ENCODE results near the gene TUBB1.

TUBB1 gene

GRCh38 chr20:59018817-59019216, 412 bp upstream of the TUBB1 start:
- Histone ChIP-seq H3K9me3 (ENCODE audit: control insufficient read depth, insufficient read depth, low read depth, low read length) (no peaks in the 10 kb centered on the region), H3K4me1 (ENCODE audit: control insufficient read depth, insufficient read depth, low read length) (no peaks in the 10 kb centered on the region), H3K4me3 (ENCODE audit: low read depth, low read length) (no peak overlapping the region), H3K36me3 (ENCODE audit: control insufficient read depth in 2 of 2, insufficient read depth in 1 of 2, low read length in 2 of 2) (peaks cover 3 to 13% of the 10 kb centered on the region in 2 experiments; a peak in 2 of 3 replicates), H3K27ac (ENCODE audit: extremely low read depth, low read depth, low read length) (no peak overlapping the region)
- CTCF ChIA-PET, result interaction anchor here (1.0 kb wide), 1 partner anchor 203 kb away, joined by 3 read pairs; no protein-coding TSS in a partner anchor
- POLR2A ChIA-PET, result interaction anchor here (5.1 kb wide), 1 partner anchor 13 kb away, joined by 19 read pairs; the partner anchor contains the start of gene ATP5F1E
- no peak for TF ChIP-seq ZSCAN30 (tag by site-specific recombination; IDR thresholded peaks at IDR 0.05)
- TF ChIP-seq, protein P1, sequence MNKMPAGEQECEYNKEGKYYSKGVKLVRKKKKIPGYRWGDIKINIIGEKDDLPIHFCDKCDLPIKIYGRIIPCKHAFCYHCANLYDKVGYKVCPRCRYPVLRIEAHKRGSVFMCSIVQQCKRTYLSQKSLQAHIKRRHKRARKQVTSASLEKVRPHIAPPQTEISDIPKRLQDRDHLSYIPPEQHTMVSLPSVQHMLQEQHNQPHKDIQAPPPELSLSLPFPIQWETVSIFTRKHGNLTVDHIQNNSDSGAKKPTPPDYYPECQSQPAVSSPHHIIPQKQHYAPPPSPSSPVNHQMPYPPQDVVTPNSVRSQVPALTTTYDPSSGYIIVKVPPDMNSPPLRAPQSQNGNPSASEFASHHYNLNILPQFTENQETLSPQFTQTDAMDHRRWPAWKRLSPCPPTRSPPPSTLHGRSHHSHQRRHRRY (tag by site-specific recombination; IDR thresholded peaks at IDR 0.05), result no peak
- no peak for TF ChIP-seq ZNF792 (tag by site-specific recombination; IDR thresholded peaks at IDR 0.05)
- no peak for TF ChIP-seq ZFP37 (tag by site-specific recombination; IDR thresholded peaks at IDR 0.05)
- TF ChIP-seq ZNF391 (tag by site-specific recombination; IDR thresholded peaks at IDR 0.05; ENCODE audit: borderline replicate concordance, low read depth), result no peak
- no peak for TF ChIP-seq ZNF223 (tag by site-specific recombination; IDR thresholded peaks at IDR 0.05)
- no peak for TF ChIP-seq ZNF157 (tag by site-specific recombination; IDR thresholded peaks at IDR 0.05)
- no peak for TF ChIP-seq ZNF707 (tag by site-specific recombination; IDR thresholded peaks at IDR 0.05)
- no peak for TF ChIP-seq PBX3 (CRISPR knock-in tag; IDR thresholded peaks at IDR 0.05)

GRCh38 chr20:59020938-59021551, 1.8 kb downstream of the TUBB1 start:
- ChIA-PET POLR2A (interaction anchor here (0.5 to 1.9 kb wide), 2 partner anchors 11 to 39 kb away, joined by 3 to 9 read pairs; partner anchors contain the start of gene ATP5F1E), CTCF (interaction anchor here (0.6 to 0.8 kb wide), 2 partner anchors 453 to 474 kb away, joined by 3 read pairs; no protein-coding TSS in a partner anchor)
- Histone ChIP-seq H3K4me3 (ENCODE audit: low read depth, low read length) (no peak overlapping the region), H3K27ac (ENCODE audit: extremely low read depth, low read depth, low read length) (no peak overlapping the region), H3K36me3 (ENCODE audit: control insufficient read depth in 2 of 2, insufficient read depth in 1 of 2, low read length in 2 of 2) (peaks cover 3 to 35% of the 10 kb centered on the region in 2 experiments; a peak in 2 of 3 replicates), H3K4me1 (ENCODE audit: control insufficient read depth, insufficient read depth, low read length) (no peaks in the 10 kb centered on the region), H3K9me3 (ENCODE audit: control insufficient read depth, insufficient read depth, low read depth, low read length) (no peaks in the 10 kb centered on the region)
- TF ChIP-seq TSHZ1 (tag by site-specific recombination; IDR thresholded peaks at IDR 0.05; ENCODE audit: borderline replicate concordance) (no peak), BCL11B (tag by site-specific recombination; IDR thresholded peaks at IDR 0.05; ENCODE audit: low read depth) (no peak), ZNF629 (tag by site-specific recombination; IDR thresholded peaks at IDR 0.05) (no peak), ZEB2 (tag by site-specific recombination; IDR thresholded peaks at IDR 0.05) (no peak), OSR2 (tag by site-specific recombination; IDR thresholded peaks at IDR 0.05) (peak; percentile 34), EGR2 (tag by site-specific recombination; IDR thresholded peaks at IDR 0.05; ENCODE audit: low read depth) (no peak), PRDM1 (tag by site-specific recombination; IDR thresholded peaks at IDR 0.05) (peak; percentile 33; the same call in 1 of the 2 replicates), ZNF140 (tag by site-specific recombination; IDR thresholded peaks at IDR 0.05) (no peak), ZIC2 (tag by site-specific recombination; IDR thresholded peaks at IDR 0.05) (peak; percentile 11; the same call in 1 of the 2 replicates), KLF1 (tag by site-specific recombination; IDR thresholded peaks at IDR 0.05) (no peak), ELK4 (IDR thresholded peaks at IDR 0.05; ENCODE audit: borderline replicate concordance, low read depth, low read length) (no peak), ZNF214 (tag by site-specific recombination; IDR thresholded peaks at IDR 0.05; ENCODE audit: borderline replicate concordance) (no peak), SP7 (tag by site-specific recombination; IDR thresholded peaks at IDR 0.05) (peak; percentile 78), MYNN (tag by site-specific recombination; IDR thresholded peaks at IDR 0.05; ENCODE audit: borderline replicate concordance) (no peak), ZNF48 (tag by site-specific recombination; IDR thresholded peaks at IDR 0.05) (no peak)
- TF ChIP-seq, protein P2, sequence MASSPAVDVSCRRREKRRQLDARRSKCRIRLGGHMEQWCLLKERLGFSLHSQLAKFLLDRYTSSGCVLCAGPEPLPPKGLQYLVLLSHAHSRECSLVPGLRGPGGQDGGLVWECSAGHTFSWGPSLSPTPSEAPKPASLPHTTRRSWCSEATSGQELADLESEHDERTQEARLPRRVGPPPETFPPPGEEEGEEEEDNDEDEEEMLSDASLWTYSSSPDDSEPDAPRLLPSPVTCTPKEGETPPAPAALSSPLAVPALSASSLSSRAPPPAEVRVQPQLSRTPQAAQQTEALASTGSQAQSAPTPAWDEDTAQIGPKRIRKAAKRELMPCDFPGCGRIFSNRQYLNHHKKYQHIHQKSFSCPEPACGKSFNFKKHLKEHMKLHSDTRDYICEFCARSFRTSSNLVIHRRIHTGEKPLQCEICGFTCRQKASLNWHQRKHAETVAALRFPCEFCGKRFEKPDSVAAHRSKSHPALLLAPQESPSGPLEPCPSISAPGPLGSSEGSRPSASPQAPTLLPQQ (tag by site-specific recombination; IDR thresholded peaks at IDR 0.05), result no peak
